ENCODE data around the gene ABHD16B. TPM values are rescaled to one million over a fixed set of nuclear protein-coding genes. Genes with fewer than 3 reads are reported as not detected.

Gene ABHD16B
- total and polyA plus RNA-seq, 2 of the 13 experiments (the other 11 are each of a cell fraction or from before 2014, with no cell fraction given) = not detected

DNA sequence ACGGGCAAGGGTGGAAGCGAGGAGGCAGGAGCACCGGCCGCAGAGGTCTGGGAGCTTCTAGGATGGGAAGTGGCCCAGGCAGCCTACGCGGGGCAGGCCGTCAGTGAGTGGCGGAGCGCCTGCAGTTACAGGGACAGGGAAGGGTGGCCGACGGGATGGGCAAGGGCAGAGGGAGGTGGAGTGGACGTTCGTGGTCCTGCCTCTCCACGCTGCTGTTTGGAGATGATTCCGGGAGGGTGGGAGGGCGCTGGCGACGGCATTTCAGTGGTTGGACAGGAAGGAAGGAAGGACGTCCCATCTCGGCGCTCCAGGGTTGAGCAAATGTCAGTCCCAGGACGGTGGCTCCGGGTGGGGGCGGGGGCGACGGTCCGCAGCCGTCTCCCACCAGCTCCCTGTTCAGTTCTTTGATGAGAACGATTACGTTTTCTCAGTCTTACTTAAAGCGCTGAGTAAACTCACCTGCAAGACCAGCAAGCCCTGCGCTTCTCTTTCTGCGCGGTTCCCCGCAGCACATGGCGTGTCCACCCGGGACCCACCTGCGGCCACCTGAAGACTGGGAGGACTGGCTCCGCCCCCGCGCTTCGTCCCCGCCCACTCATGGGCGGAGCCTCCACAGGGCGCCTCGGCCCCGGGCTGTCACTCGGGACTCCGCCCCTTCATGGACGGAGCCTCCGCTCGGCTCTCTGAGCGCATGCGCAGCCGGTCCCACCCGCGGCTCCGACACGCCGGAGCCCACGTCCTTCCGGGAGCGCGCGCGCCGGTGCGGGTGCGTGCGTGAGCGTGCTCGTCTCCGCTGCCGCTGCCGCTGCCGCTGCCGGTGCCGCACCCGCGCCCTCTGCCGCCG lies 33.3 kb downstream of the ABHD16B start, which contains the start of gene DNAJC5 (continued):
- TF ChIP-seq, protein P1, sequence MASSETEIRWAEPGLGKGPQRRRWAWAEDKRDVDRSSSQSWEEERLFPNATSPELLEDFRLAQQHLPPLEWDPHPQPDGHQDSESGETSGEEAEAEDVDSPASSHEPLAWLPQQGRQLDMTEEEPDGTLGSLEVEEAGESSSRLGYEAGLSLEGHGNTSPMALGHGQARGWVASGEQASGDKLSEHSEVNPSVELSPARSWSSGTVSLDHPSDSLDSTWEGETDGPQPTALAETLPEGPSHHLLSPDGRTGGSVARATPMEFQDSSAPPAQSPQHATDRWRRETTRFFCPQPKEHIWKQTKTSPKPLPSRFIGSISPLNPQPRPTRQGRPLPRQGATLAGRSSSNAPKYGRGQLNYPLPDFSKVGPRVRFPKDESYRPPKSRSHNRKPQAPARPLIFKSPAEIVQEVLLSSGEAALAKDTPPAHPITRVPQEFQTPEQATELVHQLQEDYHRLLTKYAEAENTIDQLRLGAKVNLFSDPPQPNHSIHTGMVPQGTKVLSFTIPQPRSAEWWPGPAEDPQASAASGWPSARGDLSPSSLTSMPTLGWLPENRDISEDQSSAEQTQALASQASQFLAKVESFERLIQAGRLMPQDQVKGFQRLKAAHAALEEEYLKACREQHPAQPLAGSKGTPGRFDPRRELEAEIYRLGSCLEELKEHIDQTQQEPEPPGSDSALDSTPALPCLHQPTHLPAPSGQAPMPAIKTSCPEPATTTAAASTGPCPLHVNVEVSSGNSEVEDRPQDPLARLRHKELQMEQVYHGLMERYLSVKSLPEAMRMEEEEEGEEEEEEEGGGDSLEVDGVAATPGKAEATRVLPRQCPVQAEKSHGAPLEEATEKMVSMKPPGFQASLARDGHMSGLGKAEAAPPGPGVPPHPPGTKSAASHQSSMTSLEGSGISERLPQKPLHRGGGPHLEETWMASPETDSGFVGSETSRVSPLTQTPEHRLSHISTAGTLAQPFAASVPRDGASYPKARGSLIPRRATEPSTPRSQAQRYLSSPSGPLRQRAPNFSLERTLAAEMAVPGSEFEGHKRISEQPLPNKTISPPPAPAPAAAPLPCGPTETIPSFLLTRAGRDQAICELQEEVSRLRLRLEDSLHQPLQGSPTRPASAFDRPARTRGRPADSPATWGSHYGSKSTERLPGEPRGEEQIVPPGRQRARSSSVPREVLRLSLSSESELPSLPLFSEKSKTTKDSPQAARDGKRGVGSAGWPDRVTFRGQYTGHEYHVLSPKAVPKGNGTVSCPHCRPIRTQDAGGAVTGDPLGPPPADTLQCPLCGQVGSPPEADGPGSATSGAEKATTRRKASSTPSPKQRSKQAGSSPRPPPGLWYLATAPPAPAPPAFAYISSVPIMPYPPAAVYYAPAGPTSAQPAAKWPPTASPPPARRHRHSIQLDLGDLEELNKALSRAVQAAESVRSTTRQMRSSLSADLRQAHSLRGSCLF (CRISPR knock-in tag; IDR thresholded peaks at IDR 0.05; ENCODE audit: borderline replicate concordance) = no peak
- no peak for TF ChIP-seq ZNF468 (CRISPR knock-in tag; IDR thresholded peaks at IDR 0.05)
- TF ChIP-seq ZNF660 (CRISPR knock-in tag; IDR thresholded peaks at IDR 0.05; ENCODE audit: borderline replicate concordance, low read depth) = no peak; the same call in 1 of the 2 replicates
- TF ChIP-seq ZNF317 (CRISPR knock-in tag; IDR thresholded peaks at IDR 0.05) = no peak
- TF ChIP-seq, protein P2, sequence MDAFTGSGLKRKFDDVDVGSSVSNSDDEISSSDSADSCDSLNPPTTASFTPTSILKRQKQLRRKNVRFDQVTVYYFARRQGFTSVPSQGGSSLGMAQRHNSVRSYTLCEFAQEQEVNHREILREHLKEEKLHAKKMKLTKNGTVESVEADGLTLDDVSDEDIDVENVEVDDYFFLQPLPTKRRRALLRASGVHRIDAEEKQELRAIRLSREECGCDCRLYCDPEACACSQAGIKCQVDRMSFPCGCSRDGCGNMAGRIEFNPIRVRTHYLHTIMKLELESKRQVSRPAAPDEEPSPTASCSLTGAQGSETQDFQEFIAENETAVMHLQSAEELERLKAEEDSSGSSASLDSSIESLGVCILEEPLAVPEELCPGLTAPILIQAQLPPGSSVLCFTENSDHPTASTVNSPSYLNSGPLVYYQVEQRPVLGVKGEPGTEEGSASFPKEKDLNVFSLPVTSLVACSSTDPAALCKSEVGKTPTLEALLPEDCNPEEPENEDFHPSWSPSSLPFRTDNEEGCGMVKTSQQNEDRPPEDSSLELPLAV (CRISPR knock-in tag; conservative IDR thresholded peaks at IDR 0.05; ENCODE audit: low read depth) = no peak
- TF ChIP-seq, protein P3, sequence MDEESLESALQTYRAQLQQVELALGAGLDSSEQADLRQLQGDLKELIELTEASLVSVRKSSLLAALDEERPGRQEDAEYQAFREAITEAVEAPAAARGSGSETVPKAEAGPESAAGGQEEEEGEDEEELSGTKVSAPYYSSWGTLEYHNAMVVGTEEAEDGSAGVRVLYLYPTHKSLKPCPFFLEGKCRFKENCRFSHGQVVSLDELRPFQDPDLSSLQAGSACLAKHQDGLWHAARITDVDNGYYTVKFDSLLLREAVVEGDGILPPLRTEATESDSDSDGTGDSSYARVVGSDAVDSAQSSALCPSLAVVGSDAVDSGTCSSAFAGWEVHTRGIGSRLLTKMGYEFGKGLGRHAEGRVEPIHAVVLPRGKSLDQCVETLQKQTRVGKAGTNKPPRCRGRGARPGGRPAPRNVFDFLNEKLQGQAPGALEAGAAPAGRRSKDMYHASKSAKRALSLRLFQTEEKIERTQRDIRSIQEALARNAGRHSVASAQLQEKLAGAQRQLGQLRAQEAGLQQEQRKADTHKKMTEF (CRISPR knock-in tag; IDR thresholded peaks at IDR 0.05) = peak; percentile 95
- peak; percentile 88 for TF ChIP-seq AGO1 (IDR thresholded peaks at IDR 0.05; ENCODE audit: low read depth, low read length, poor library complexity, severe bottlenecking)
- peak; percentile 65; the same call in 1 of the 2 replicates for TF ChIP-seq ZNF607 (CRISPR knock-in tag; IDR thresholded peaks at IDR 0.05; ENCODE audit: borderline replicate concordance)
- TF ChIP-seq SRSF4 (IDR thresholded peaks at IDR 0.05; ENCODE audit: low read depth, low read length, poor library complexity, severe bottlenecking) = no peak
- TF ChIP-seq, protein P4, sequence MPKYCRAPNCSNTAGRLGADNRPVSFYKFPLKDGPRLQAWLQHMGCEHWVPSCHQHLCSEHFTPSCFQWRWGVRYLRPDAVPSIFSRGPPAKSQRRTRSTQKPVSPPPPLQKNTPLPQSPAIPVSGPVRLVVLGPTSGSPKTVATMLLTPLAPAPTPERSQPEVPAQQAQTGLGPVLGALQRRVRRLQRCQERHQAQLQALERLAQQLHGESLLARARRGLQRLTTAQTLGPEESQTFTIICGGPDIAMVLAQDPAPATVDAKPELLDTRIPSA (CRISPR knock-in tag; IDR thresholded peaks at IDR 0.05; ENCODE audit: borderline replicate concordance) = no peak
- peak; percentile 76 to 87 for TF ChIP-seq POLR2A (IDR thresholded peaks at IDR 0.05; ENCODE audit: insufficient read depth in 1 of 2, low read depth in 2 of 2, low read length in 2 of 2)
- TF ChIP-seq ZNF558 (CRISPR knock-in tag; IDR thresholded peaks at IDR 0.05; ENCODE audit: borderline replicate concordance) = no peak
- 0 out of 2 replicates have a peak, but pooled peaks have one; percentile 26 for TF ChIP-seq ZKSCAN5 (CRISPR knock-in tag; IDR thresholded peaks at IDR 0.05)
- TF ChIP-seq CAMTA2 (CRISPR knock-in tag; IDR thresholded peaks at IDR 0.05; ENCODE audit: borderline replicate concordance) = no peak
- TF ChIP-seq, protein P5, sequence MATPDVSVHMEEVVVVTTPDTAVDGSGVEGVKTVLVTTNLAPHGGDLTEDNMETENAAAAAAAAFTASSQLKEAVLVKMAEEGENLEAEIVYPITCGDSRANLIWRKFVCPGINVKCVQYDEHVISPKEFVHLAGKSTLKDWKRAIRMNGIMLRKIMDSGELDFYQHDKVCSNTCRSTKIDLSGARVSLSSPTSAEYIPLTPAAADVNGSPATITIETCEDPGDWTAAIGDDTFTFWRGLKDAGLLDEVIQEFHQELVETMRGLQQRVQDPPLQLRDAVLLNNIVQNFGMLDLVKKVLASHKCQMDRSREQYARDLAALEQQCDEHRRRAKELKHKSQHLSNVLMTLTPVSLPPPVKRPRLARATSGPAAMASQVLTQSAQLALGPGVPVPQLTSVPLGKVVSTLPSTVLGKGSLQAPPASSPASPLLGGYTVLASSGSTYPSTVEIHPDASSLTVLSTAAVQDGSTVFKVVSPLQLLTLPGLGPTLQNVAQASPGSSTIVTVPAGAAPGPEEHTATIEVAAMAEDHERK (CRISPR knock-in tag; IDR thresholded peaks at IDR 0.05; ENCODE audit: low read depth) = peak; percentile 93
- TF ChIP-seq, protein P6, sequence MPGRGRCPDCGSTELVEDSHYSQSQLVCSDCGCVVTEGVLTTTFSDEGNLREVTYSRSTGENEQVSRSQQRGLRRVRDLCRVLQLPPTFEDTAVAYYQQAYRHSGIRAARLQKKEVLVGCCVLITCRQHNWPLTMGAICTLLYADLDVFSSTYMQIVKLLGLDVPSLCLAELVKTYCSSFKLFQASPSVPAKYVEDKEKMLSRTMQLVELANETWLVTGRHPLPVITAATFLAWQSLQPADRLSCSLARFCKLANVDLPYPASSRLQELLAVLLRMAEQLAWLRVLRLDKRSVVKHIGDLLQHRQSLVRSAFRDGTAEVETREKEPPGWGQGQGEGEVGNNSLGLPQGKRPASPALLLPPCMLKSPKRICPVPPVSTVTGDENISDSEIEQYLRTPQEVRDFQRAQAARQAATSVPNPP (CRISPR knock-in tag; IDR thresholded peaks at IDR 0.05) = peak; percentile 73; the same call in 1 of the 2 replicates

Data from HepG2 (cell line).